ENCODE data around the gene PPFIBP2. TPM values are rescaled to one million over a fixed set of nuclear protein-coding genes. Genes with fewer than 3 reads are reported as not detected.
"Not testable (repeated sequence)": the region's sequence is repeated elsewhere in the genome, so short reads cannot be mapped to it uniquely, and the experiment has no call there.

The PPFIBP2 gene
- total RNA-seq, 1 donor from 2014 or later, result 19.9 TPM

DNA sequence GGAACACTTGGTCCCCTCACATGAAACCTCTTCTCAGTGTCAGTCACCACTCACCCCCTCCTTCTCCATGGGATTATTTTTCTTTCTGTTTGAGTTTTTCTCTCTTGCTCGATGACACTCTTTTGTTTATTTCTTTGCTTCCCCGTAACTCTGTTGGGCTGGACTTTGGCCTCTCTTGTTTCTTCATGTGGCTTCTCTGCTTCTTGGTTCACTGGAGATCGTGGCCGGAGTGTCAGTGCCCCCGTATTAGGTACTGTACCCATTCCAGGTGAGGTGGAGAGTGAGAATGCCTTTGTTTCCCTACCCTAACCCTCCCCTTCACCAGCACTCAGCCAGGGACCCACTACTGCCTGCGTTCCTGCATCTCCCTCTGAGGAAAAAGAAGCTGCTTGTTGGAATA, 127.0 kb downstream of the PPFIBP2 start:
- no peak for DNase-seq
- no peak for ATAC-seq
- intact Hi-C loops (cut with micrococcal nuclease), result no loop called here

DNA sequence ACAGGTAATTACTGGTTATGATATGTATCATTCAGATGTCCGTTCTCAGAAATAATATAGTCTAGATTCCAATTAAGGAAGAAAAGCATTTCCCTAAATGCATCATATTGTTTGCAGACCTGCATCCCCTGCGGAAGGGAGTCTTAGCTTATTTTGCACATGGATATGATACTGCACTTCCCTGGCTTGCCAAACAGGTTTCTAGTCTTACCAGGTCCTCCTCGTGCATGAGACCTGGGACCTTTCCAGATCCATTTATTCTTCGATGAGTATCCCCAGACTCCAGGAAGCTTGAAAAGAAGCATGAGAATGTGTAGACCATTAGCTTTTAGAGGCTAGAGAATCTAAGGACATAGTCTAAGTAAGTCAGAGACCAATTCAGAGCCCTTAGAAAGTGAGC, 128.9 kb downstream of the PPFIBP2 start:
- intact Hi-C loops (cut with micrococcal nuclease), result no loop called here
- ATAC-seq, result no peak
- DNase-seq, result no peak

DNA sequence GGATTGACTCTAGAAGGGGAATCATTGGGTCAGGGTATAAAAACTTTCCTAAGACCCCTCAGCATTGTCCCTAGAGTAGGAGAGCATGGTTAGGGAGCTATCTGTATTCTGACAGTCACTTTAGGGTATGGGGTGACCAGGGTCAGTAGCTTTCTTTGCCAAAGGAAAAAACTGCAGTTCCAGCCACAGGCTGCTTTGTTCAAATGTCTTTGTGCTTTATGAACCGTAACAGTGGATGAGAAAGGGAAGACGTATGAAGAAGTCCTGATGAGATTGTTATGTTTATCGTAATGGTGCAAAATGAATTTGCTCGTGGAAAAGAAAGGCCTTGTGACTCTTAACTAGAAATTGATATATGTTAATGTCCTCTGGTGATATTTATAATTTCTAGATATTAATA, 129.5 kb downstream of the PPFIBP2 start:
- intact Hi-C loops (cut with micrococcal nuclease), result no loop called here
- DNase-seq (no peak), ATAC-seq (no peak)

- intact Hi-C loops (cut with micrococcal nuclease), result no loop called here
- ATAC-seq (no peak), DNase-seq (no peak)
Observed at GRCh38 chr11:7645206-7645605, 131.4 kb downstream of the PPFIBP2 start.

DNA sequence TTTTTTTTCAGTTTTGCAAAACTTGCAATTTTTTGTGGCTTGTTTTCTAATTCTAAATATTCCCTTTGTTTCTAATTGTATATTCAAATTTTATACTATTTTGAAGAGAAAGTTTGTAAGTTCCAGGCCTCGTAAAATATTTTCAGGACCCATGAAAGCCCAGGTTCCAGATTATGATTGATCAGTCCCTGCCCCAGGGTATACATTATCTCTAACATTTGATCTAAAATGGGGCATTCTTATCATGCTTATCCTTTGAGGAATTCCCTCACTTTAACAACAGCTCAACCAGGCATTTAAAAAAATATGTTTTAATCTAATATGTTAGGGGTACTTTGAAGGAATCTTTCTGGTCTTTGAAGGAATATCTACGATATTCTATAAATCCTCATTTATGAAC, 133.1 kb downstream of the PPFIBP2 start:
- intact Hi-C loops (cut with micrococcal nuclease), result no loop called here
- DNase-seq (no peak), ATAC-seq (no peak)

DNA sequence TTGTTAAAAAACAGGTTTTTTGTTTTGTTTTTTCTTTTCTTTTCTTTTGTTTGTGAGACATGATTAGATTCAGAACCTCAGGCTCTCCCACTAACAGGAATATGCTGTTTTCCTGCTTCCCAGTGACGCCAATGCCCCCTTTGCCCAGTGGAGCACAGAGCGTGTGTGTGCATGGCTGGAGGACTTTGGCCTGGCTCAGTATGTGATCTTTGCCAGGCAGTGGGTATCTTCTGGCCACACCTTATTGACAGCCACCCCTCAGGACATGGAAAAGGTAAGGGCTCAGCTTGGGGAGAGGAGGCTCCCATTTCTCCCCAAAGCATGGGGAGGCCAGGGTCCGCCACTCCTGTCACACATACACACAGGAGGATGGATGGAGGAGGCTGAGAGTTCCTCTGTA, 134.5 kb downstream of the PPFIBP2 start:
- intact Hi-C loops (cut with micrococcal nuclease), result no loop called here
- DNase-seq (no peak), ATAC-seq (no peak)

DNA sequence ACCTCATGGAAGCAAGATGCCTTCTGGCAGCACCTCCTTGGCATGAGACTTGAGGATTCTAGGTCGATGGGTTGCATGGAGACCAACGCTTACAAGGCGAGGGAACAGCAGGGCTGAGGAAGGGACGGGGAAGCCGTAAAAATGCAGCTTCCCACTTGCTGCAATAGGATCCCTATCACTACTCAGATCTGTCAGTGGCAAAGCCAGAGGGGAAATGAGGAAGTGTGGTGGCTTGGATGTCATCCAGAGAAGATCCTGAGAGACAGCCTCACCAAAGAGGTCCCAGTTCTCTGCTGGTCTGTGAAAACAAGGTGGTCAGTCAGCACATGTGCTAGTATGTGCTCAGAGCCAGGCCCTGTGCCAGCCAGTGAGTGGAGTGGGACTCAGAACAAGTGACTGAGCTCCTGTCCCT, 137.3 kb downstream of the PPFIBP2 start:
- ATAC-seq (no peak), DNase-seq (no peak)
- intact Hi-C loops (cut with micrococcal nuclease), result no loop called here

DNA sequence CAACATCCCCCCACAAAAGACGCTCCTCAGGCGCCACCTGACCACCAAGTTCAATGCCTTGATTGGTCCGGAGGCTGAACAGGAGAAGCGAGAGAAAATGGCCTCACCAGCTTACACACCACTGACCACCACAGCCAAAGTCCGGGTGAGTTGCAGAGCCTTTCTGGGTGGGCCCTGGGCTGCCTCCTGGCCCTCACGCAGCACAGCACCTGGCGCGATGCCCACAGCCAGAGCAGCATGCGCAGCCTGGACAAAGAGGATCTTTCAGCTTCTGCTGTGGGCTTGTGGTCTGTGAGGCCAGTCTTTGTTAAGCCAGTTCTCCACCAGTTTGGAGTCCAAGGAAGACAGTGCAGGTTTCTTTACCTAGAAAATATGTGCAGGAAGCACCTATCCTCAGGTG, 137.9 kb downstream of the PPFIBP2 start:
- intact Hi-C loops (cut with micrococcal nuclease), result no loop called here
- ATAC-seq (no peak), DNase-seq (peak; percentile 49)

- intact Hi-C loops (cut with micrococcal nuclease), result no loop called here
- ATAC-seq (no peak), DNase-seq (no peak)
Observed at GRCh38 chr11:7654195-7654705, 140.5 kb downstream of the PPFIBP2 start.

DNA sequence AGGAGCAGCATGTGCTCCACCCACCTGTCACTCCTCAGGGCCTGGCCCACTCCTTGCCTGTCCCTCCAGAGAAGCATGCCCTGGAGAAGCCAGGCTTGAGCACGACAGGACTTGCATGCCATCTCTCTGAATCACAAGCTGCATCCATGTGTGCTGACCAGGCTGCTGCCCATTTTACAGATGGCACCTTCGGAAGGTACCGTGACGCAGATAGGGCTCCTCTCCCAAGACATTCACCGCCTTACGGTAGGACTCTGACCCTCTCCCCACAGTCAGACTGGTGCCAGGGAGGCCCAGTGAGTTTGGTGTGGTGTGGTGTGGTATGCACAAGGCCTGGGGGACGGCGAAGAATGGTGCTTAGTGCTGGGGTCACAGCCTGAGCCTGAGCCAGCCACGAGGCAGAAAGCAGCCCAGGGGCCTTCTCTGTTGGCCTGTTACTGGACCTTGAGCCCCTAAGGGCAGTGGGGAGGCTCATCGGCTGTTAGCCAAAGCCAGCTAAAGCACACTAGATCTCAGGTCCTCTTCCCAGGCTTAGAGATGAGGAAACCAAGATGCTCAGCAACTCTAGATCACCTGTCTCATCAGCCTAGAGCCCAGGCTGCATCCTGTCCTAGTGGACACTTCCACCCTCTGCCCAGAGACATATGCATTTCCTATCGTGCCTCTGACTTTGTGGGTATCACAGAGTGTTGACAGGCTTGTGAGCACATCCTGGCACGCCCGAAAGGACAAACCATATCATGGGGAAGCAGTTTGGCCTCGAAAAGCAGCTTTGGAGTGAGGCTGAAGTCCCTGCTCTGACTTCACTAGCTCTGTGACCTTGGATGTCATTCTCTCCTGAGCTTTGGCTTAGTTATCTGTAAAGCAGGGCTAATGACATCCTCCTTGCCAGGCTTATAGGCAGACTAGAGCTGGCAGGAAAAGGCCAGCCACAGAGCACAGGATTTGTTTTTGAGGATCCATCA, 141.7 kb downstream of the PPFIBP2 start:
- ATAC-seq (peak; percentile 84), DNase-seq (peak; percentile 51)
- intact Hi-C loops (cut with micrococcal nuclease), result loop anchor here (5.0 kb wide), 1 partner anchor 88 kb away; no protein-coding TSS in a partner anchor

DNA sequence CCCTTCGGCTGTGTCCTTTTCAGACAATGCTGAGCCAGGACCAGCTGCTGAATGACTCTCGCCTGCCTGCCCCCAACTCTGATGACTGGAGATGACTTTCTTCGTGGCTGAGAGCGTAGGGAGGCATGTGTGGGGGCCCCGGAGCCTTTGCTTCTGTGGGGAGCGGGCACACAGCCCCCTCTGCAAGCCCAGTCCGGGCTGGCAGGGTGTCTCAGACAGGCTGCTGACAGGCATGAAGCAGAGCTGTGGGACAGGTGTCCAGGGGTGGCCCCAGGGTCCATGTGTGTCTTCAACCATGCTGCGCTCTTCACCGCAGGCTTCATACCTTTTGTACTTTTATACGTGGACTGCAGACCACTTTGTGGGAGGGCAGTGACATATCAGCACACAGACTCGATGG, 142.9 kb downstream of the PPFIBP2 start:
- ATAC-seq (peak; percentile 26), DNase-seq (no peak)
- intact Hi-C loops (cut with micrococcal nuclease), result loop anchor here (5.0 kb wide), 1 partner anchor 89 kb away; no protein-coding TSS in a partner anchor

DNA sequence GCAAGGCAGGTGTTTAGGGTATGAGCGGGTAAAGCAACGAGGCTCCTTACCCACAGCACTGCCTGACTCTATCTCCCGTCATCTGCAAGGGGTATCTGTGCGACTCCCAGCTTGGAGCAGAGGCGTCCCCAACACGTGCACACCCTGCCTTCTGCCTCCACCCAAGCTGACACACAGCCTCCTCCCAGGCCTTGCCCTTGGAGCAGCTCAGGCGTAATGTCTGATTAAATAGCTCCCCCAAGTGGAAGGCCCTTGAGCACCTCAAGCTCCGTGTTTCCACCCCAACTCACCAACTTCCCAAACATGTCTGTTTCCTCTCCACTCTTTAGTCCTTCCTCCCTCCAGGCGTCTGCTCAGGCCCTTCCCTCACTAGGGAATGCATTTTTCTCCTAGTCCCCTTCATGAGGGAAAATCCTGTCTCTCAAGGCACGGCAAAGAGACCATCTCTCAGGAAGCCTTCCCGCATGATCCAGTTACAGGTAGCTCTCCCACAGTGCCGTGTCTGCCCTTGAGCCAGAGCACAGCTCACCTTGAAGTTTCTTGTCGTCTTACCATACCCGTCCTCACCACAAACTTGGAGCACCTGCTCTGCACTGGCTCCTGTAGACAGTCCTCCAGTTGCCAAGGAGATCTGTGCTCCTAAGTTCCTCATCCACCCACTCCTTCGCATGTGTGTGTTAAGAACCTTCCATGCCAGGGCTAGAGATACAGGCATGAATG, 143.7 kb downstream of the PPFIBP2 start:
- ATAC-seq, result peak; percentile 91
- intact Hi-C loops (cut with micrococcal nuclease), result loop anchor here (5.0 kb wide), 1 partner anchor 90 kb away; no protein-coding TSS in a partner anchor
- peak; percentile 64 for DNase-seq

DNA sequence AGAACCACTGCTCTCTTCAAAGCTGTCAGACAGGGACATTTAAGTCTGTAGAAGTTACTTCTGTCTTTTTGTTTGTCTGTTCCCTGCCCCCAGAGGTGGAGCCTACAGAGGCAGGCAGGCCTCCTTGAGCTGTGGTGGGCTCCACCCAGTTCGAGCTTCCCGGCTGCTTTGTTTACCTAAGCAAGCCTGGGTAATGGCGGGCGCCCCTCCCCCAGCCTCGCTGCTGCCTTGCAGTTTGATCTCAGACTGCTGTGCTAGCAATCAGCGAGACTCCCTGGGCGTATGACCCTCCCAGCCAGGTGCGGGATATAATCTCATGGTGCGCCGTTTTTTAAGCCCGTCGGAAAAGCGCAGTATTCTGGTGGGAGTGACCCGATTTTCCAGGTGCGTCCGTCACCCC, 149.7 kb downstream of the PPFIBP2 start:
- DNase-seq; intact Hi-C loops (cut with micrococcal nuclease); ATAC-seq: not testable (repeated sequence)

- ATAC-seq, result no peak
- no peak for DNase-seq
- intact Hi-C loops (cut with micrococcal nuclease), result loop anchor here (5.0 kb wide), 1 partner anchor 93 kb away; no protein-coding TSS in a partner anchor
Observed at GRCh38 chr11:7664867-7665266, 151.1 kb downstream of the PPFIBP2 start.

DNA sequence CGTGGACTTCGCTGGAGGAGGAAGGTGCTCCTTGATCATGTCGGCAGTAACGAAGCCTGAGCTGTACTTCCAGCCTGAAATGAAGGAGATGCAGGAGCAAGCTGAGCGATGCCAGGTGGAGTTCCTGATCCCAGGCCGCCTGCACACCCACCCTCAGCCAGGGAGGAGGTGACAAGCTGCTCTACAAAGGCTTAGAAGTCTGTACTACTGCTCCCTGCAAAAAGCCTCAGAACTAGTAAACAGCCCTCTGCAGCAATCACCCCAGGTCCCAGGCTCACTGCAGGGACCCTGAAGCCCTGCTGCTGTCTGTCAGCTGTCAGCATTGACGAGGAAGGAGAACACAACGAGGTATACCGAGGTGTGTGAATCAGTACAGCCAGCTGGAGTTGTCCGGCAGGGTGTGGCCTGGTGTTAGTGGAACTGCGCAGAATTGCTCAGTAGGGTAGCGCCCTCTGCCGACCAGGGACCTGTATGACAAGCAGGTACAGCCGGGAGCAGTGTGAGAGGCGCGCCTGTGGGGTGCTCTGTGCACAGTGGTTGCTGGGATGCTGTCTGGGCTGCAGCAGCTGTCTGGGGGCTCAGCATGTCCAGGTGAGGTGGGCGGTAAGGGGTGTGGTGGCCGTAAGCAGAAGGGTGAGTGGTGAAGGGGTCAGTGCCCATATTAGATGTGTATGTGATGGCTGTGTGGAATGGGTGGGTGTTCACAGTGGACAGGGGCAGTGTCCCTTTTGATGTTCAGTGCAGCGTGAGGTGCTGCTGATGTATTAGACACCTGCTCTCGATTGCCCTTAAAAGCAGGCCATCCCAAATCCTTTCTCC, 151.9 kb downstream of the PPFIBP2 start:
- DNase-seq, result peak; percentile 80
- intact Hi-C loops (cut with micrococcal nuclease), result loop anchor here (5.0 kb wide), 1 partner anchor 93 kb away; no protein-coding TSS in a partner anchor
- peak; percentile 94 for ATAC-seq

- DNase-seq, result no peak
- intact Hi-C loops (cut with micrococcal nuclease), result loop anchor here (5.0 kb wide), 1 partner anchor 94 kb away; no protein-coding TSS in a partner anchor
- ATAC-seq, result no peak
Observed at GRCh38 chr11:7666292-7666866, 152.6 kb downstream of the PPFIBP2 start.

- intact Hi-C loops (cut with micrococcal nuclease), result loop anchor here (5.0 kb wide), 1 partner anchor 95 kb away; no protein-coding TSS in a partner anchor
- ATAC-seq, result no peak
- no peak for DNase-seq
Observed at GRCh38 chr11:7667460-7667859, 153.7 kb downstream of the PPFIBP2 start.

GRCh38 chr11:7668464-7668863, 154.7 kb downstream of the PPFIBP2 start:
- intact Hi-C loops (cut with micrococcal nuclease), result loop anchor here (5.0 kb wide), 1 partner anchor 96 kb away; no protein-coding TSS in a partner anchor

More at GRCh38 chr11:7668464-7668863, 154.7 kb downstream of the PPFIBP2 start:
- no peak for DNase-seq
- ATAC-seq, result no peak

All from left ventricle myocardium superior (tissue), 1 donor.